ENCODE results near the gene HYAL1.
"Not testable (repeated sequence)": the region's sequence is repeated elsewhere in the genome, so short reads cannot be mapped to it uniquely, and the experiment has no call there.

Gene HYAL1

GRCh38 chr3:50293079-50293801, 10.1 kb downstream of the HYAL1 start:
- no peak for DNase-seq

GRCh38 chr3:50292159-50293078, 11.0 kb downstream of the HYAL1 start, which contains the start of gene IFRD2:
TSS of gene IFRD2 (minus strand) at chr3:50292429. CDS start at chr3:50292274, 155 bp downstream.
- peak; percentile 74 to 95 for DNase-seq

DNA sequence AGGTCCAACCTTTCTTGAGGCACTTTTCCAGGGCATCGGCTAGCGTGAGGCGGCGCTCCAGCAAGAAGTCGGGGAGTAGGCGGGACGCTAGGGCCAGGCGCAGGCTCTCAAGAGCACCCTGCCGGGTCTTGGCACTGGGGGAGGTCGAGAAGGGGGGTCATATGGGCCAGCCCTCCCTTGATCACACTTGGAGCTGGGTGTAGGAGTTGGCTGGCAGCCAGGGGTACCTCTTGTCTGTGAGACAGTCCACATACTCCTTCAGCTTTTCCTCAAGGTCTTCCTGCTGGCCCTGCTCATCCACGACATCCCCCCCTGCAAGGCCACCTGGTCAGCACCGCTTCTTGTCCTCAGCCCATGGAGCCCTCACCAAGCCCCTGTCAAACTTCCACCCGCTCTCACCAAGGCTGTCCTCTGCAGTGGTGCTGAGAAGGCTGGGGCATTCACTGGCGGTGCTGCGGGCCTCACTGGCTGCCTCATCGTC, 13.2 kb downstream of the HYAL1 start:
- no peak for DNase-seq

- no peak for DNase-seq
These were observed 14.2 kb downstream of the HYAL1 start for GRCh38 chr3:50289130-50289529.

- no peak for DNase-seq
These were observed 14.9 kb downstream of the HYAL1 start for GRCh38 chr3:50288387-50289007.

- no peak for DNase-seq
These were observed 16.1 kb downstream of the HYAL1 start for GRCh38 chr3:50287262-50287661.

DNA sequence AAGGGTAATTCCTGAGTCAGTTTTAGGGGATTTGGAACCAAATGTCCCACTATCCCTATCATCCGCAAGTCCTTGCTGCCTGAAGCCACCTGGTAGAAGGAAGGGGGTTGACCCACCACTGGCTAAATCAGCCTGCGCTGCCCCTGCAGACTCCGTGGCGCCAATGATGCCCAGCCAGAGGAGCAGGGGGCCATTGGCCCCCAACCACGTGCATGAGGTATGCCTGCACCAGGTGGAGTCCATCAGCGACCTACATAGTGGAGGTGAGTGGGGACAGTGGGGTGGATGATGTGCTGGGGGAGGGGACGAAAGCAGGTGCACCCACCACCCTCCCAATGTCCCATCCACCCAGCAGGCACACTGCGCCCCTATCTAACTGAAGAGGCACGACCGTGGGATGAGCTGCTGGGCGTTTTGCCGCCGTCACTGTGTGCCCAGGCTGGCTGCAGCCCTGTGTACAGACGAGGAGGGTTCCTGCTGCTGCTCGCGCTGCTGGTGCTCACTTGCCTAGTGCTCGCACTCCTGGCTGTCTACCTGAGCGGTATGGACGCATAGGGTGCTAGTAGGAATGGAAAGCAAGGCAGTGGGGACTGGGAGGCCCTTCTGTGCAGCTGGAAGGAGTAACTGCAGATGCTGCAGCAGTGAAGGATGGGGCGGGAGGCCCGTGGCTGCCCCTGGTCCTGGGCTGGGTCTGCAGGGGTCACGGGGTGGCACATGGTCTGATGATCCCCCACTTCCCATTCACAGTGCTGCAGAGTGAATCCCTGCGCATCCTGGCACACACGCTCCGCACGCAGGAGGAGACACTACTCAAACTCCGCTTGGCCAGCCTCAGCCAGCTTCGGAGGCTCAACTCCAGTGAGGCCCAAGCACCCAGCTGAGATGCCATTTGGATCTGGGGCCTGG, 16.8 kb downstream of the HYAL1 start:
- no peak for DNase-seq

DNA sequence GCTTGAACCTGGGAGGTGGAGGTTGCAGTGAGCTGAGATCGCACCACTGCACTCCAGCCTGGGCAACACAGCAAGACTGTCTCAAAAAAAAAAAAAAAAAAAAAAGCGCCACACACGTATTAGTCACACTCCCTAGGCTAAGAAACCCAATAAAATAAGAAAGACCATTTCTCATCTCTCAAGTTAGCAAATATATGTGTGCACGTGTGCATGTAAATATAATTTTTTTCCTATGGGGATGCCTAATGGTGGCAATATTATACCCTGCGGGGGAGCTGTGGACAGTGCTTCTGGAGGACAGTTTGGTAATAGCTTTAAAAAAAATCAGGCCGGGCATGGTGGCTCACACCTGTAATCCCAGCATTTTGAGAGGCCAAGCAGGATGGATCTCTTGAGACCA, 19.3 kb downstream of the HYAL1 start:
- not testable (repeated sequence) for DNase-seq

GRCh38 chr3:50279255-50280016, 23.9 kb downstream of the HYAL1 start:
- no peak for DNase-seq

- DNase-seq, result no peak
These were observed 24.5 kb downstream of the HYAL1 start, which contains the start of gene LSMEM2 for GRCh38 chr3:50278880-50279224. TSS of gene LSMEM2 (plus strand) at chr3:50279087. CDS start at chr3:50279114, 27 bp downstream.

- no peak for DNase-seq
These were observed 25.1 kb downstream of the HYAL1 start for GRCh38 chr3:50278123-50278879.

- no peak for DNase-seq
These were observed 26.6 kb downstream of the HYAL1 start for GRCh38 chr3:50276762-50277101.

- DNase-seq, result no peak
These were observed 27.2 kb downstream of the HYAL1 start for GRCh38 chr3:50275996-50276761.

DNA sequence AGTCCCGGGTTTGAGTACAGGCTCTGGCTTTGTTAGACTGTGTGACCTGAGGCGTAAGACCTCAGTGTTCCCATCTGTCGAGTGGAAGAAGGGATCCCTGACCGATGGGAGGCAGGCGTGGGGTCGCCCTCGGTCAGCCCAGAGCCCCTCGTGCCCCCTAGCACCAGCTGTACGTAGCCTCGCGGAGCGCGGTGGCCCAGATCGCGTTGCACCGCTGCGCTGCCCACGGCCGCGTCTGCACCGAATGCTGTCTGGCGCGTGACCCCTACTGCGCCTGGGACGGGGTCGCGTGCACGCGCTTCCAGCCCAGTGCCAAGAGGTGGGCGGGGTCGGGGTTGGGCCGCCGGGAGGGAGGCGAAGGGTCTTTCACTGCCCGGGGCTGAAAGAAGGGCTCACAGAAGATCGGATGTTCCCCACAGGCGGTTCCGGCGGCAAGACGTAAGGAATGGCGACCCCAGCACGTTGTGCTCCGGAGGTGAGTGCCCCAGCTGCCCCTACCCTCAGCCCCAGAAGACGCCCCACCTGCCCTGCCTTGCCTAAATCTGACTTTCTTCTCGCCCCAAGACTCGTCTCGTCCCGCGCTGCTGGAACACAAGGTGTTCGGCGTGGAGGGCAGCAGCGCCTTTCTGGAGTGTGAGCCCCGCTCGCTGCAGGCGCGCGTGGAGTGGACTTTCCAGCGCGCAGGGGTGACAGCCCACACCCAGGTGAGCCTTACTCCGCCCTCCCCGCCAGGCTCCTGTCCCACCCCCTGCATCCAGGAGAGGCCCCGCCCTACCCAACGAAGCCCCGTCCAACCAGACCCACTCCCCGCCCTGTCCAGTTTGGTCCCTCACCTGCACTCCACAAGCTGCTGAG, 28.0 kb downstream of the HYAL1 start:
- no peak for DNase-seq

DNA sequence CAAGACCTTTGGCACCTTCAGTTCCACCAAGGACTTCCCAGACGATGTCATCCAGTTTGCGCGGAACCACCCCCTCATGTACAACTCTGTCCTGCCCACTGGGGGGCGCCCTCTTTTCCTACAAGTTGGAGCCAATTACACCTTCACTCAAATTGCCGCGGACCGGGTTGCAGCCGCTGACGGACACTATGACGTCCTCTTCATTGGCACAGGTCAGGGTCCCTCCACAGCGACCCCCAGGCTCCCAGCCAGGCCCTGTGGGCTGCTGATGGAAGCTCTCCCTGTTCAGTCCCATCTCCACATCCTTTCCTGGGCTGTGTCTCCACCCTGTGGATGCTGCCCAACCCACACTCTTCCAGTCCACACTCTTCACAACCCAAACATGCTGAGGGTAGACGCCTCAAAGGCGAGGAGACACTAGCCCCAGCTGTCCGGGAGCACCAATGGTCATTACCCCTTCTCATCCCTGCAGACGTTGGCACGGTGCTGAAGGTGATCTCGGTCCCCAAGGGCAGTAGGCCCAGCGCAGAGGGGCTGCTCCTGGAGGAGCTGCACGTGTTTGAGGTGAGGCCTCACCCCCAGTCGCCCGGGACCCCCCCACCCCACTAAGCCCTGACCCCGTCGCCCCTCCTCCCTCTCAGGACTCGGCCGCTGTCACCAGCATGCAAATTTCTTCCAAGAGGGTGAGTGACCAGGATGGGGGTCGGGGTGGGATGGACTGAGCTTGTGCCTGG, 28.8 kb downstream of the HYAL1 start:
- peak in 1 of 2 experiments; percentile 42 for DNase-seq

DNA sequence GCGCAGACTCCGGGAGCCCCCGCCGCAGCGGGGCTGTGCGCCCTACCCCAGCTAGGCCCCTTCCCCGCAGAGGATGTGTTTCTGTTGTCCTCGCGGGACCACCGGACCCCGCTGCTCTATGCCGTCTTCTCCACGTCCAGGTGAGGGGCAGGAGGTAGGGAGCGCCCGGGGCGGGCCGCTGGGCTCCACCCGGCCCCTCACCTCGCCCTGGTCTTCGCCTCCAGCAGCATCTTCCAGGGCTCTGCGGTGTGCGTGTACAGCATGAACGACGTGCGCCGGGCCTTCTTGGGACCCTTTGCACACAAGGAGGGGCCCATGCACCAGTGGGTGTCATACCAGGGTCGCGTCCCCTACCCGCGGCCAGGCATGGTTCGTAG, 29.7 kb downstream of the HYAL1 start:
- no peak for DNase-seq

DNA sequence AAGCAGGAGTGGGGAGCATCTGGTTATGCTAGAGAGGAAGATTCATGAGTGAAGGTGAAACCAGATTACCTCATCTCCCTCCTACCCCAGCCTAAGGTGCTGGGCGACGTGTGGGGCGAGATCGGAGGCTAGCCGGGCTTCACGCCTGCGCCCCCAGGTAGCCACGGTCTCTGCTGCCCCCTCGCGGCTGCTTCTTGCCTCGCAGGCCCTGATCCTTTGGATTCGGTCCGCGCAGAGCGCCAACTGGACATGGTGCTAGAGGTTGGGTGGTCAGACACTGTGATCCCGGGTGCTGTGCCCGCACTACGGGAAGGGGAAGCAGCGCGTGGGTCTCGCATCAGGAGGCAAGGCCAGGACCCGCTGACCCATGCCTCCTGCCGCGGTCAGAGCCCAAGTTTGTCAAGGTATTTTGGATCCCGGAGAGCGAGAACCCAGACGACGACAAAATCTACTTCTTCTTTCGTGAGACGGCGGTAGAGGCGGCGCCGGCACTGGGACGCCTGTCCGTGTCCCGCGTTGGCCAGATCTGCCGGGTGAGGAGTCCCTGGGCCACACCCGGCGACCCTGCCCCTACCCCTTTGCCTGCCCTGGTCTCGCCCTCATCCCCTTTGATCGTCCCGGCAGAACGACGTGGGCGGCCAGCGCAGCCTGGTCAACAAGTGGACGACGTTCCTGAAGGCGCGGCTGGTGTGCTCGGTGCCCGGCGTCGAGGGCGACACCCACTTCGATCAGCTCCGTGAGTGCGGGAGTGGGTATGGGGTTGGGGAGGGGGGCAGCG, 30.3 kb downstream of the HYAL1 start:
- peak in 1 of 2 experiments; percentile 74 for DNase-seq
